Cerebellar cortex (tissue), 1 donor: ENCODE measurements around the gene SLC4A4.

Experiments
- DNase-seq: peaks from one replicate; pipeline ENCODE4 v3.0.0-alpha.2; 2015; ENCODE audit warnings: low spot score

The SLC4A4 gene

GRCh38 chr4:71602289-71602900 is 263.6 kb downstream of the SLC4A4 start:
- DNase-seq = no peak

GRCh38 chr4:71604785-71605184 is 266.0 kb downstream of the SLC4A4 start:
- DNase-seq = no peak

- DNase-seq = no peak
Measured at GRCh38 chr4:71607109-71607508, 268.3 kb downstream of the SLC4A4 start.

GRCh38 chr4:71607780-71608677 is 269.2 kb downstream of the SLC4A4 start:
- no peak for DNase-seq

- DNase-seq = no peak
Measured at GRCh38 chr4:71608678-71609071, 269.9 kb downstream of the SLC4A4 start.

GRCh38 chr4:71609167-71609566 is 270.3 kb downstream of the SLC4A4 start:
- no peak for DNase-seq

GRCh38 chr4:71609651-71610050 is 270.8 kb downstream of the SLC4A4 start:
- DNase-seq = no peak

GRCh38 chr4:71614621-71615020 is 275.8 kb downstream of the SLC4A4 start:
- DNase-seq = no peak

GRCh38 chr4:71616168-71616811 is 277.5 kb downstream of the SLC4A4 start:
- DNase-seq = no peak
